DOHH2 (cell line): Measurements from ENCODE around the gene LANCL2.
"Not testable (repeated sequence)": the region's sequence is repeated elsewhere in the genome, so short reads cannot be mapped to it uniquely, and the experiment has no call there.

Experiments used
- H3F3A ChIP-seq: fragments of 200-600 bp; sonication (generic), shearing (Covaris generic); 2 replicates; pipeline ENCODE4 v1.6.0; 2016; ENCODE audit warnings: antibody characterized with exemption, mild to moderate bottlenecking; ENCODE audit not compliant: control insufficient read depth, insufficient read depth
- H3K27ac ChIP-seq: fragments of 200-600 bp; sonication (generic); 2 replicates; pipeline ENCODE4 v1.5.1; 2014; ENCODE audit warnings: low read depth, mild to moderate bottlenecking, low read length, moderate library complexity
- H3K27me3 ChIP-seq: fragments of 200-600 bp; sonication (generic); 2 replicates; pipeline ENCODE4 v1.6.1; 2014; ENCODE audit warnings: mild to moderate bottlenecking, low read length, mixed read lengths; ENCODE audit not compliant: control insufficient read depth
- H3K36me3 ChIP-seq: fragments of 200-600 bp; sonication (generic); 2 replicates; pipeline ENCODE4 v1.6.1; 2014; ENCODE audit warnings: mild to moderate bottlenecking, low read length, moderate library complexity, mixed read lengths; ENCODE audit not compliant: control insufficient read depth
- H3K4me1 ChIP-seq: fragments of 200-600 bp; sonication (generic); 2 replicates; pipeline ENCODE4 v1.6.1; 2014; ENCODE audit warnings: mild to moderate bottlenecking, low read length, mixed read lengths; ENCODE audit not compliant: control insufficient read depth
- H3K4me2 ChIP-seq: fragments of 200-600 bp; sonication (generic); 2 replicates; pipeline ENCODE4 v1.6.0; 2014; ENCODE audit warnings: mild to moderate bottlenecking, low read length, moderate library complexity
- H3K4me3 ChIP-seq: fragments of 200-600 bp; sonication (generic); 2 replicates; pipeline ENCODE4 v1.5.1; 2014; ENCODE audit warnings: mild to moderate bottlenecking, low read length, mixed read lengths
- H3K79me2 ChIP-seq: fragments of 200-600 bp; sonication (generic); 2 replicates; pipeline ENCODE4 v1.6.1; 2014; ENCODE audit warnings: mild to moderate bottlenecking, low read length, mixed read lengths; ENCODE audit not compliant: control insufficient read depth
- H3K9me2 ChIP-seq: fragments of 200-600 bp; sonication (generic); replicated peaks from 2 replicates; pipeline ENCODE4 v1.6.1; 2014; ENCODE audit warnings: mild to moderate bottlenecking, low read length, mixed read lengths; ENCODE audit not compliant: control insufficient read depth
- H3K9me3 ChIP-seq: fragments of 200-600 bp; sonication (generic); 2 replicates; pipeline ENCODE4 v1.6.1; 2014; ENCODE audit warnings: antibody characterized with exemption, low read length, mixed read lengths; ENCODE audit not compliant: control insufficient read depth, insufficient read depth
- H4K20me1 ChIP-seq: fragments of 200-600 bp; sonication (generic); 2 replicates; pipeline ENCODE4 v1.6.0; 2014; ENCODE audit warnings: low read depth, mild to moderate bottlenecking, antibody characterized with exemption, low read length, moderate library complexity; ENCODE audit not compliant: control insufficient read depth, insufficient read depth
- CTCF ChIP-seq: fragments of 200-600 bp; sonication (generic); IDR thresholded peaks from one replicate; pipeline ENCODE4 v1.5.1; 2014; ENCODE audit warnings: antibody characterized with exemption, mild to moderate bottlenecking, low read depth, low read length; ENCODE audit not compliant: poor library complexity, severe bottlenecking
- EZH2phosphoT487 ChIP-seq: fragments of 200-600 bp; sonication (generic); IDR thresholded peaks from 2 replicates; pipeline ENCODE4 v1.6.1; 2017; ENCODE audit warnings: borderline replicate concordance, mild to moderate bottlenecking, antibody characterized with exemption, low read length, moderate library complexity, mixed read lengths

LANCL2 gene

GRCh38 chr7:55415173-55415778 lies 50.1 kb downstream of the LANCL2 start:
- no peaks in the 10 kb centered on the region for H3K9me2 ChIP-seq
- H3K4me2 ChIP-seq, result no peak overlapping the region
- no peaks in the 10 kb centered on the region for H4K20me1 ChIP-seq
- H3K4me3 ChIP-seq, result no peak overlapping the region
- H3K9me3 ChIP-seq, result no peaks in the 10 kb centered on the region
- no peaks in the 10 kb centered on the region for H3K4me1 ChIP-seq
- no peaks in the 10 kb centered on the region for H3K27me3 ChIP-seq
- no peak overlapping the region for H3K27ac ChIP-seq
- no peaks in the 10 kb centered on the region for H3F3A ChIP-seq
- H3K79me2 ChIP-seq, result no peaks in the 10 kb centered on the region
- TF ChIP-seq CTCF (peak; percentile 87), EZH2phosphoT487 (no peak)
- peaks cover 4% of the 10 kb centered on the region; the same call in 1 of the 2 replicates for H3K36me3 ChIP-seq

GRCh38 chr7:55417456-55417855 lies 52.3 kb downstream of the LANCL2 start:
- H3K4me3 ChIP-seq, H3F3A ChIP-seq, H3K36me3 ChIP-seq, H3K27me3 ChIP-seq, H4K20me1 ChIP-seq, H3K4me1 ChIP-seq, H3K9me3 ChIP-seq, H3K9me2 ChIP-seq, H3K79me2 ChIP-seq, H3K4me2 ChIP-seq, H3K27ac ChIP-seq: not testable (repeated sequence)

- no peaks in the 10 kb centered on the region for H3K9me3 ChIP-seq
- no peaks in the 10 kb centered on the region for H3K4me1 ChIP-seq
- H3K4me2 ChIP-seq, result no peak overlapping the region
- H3K79me2 ChIP-seq, result no peaks in the 10 kb centered on the region
- no peaks in the 10 kb centered on the region for H3F3A ChIP-seq
- H3K27ac ChIP-seq, result no peak overlapping the region
- no peaks in the 10 kb centered on the region for H3K27me3 ChIP-seq
- H4K20me1 ChIP-seq, result no peaks in the 10 kb centered on the region
- no peaks in the 10 kb centered on the region for H3K9me2 ChIP-seq
- H3K4me3 ChIP-seq, result no peak overlapping the region
- no peaks in the 10 kb centered on the region; the same call in 1 of the 2 replicates for H3K36me3 ChIP-seq
- no peak for TF ChIP-seq EZH2phosphoT487
- TF ChIP-seq CTCF, result no peak
Measured at GRCh38 chr7:55420530-55420929, 55.4 kb downstream of the LANCL2 start.

GRCh38 chr7:55423277-55423711 lies 58.2 kb downstream of the LANCL2 start:
- no peak overlapping the region for H3K27ac ChIP-seq
- no peaks in the 10 kb centered on the region for H3K9me3 ChIP-seq
- no peaks in the 10 kb centered on the region for H3K27me3 ChIP-seq
- H3K4me3 ChIP-seq, result no peak overlapping the region
- H4K20me1 ChIP-seq, result no peaks in the 10 kb centered on the region
- peaks cover 3% of the 10 kb centered on the region; the same call in 1 of the 2 replicates for H3K36me3 ChIP-seq
- H3K79me2 ChIP-seq, result no peaks in the 10 kb centered on the region
- H3K4me2 ChIP-seq, result no peak overlapping the region
- TF ChIP-seq EZH2phosphoT487 (no peak), CTCF (no peak)
- H3K9me2 ChIP-seq, result no peaks in the 10 kb centered on the region
- H3K4me1 ChIP-seq, result no peaks in the 10 kb centered on the region
- H3F3A ChIP-seq, result no peaks in the 10 kb centered on the region
